ENCODE data around the gene SPATC1L. TPM values are rescaled to one million over a fixed set of nuclear protein-coding genes. Genes with fewer than 3 reads are reported as not detected.

SPATC1L gene
- total RNA-seq, 1 experiment from 2014 or later = 8.7 TPM

Other genes starting within 250 kb of the SPATC1L start
- 444 and 536 TPM in 2 replicates for gene COL6A1, start 202.7 kb downstream of the SPATC1L start, total RNA-seq (2014; rRNA removed; shearing (Covaris generic))
- 456 and 480 TPM in 2 replicates for gene COL6A2, start 86.3 kb downstream of the SPATC1L start, total RNA-seq (2014; rRNA removed; shearing (Covaris generic))
- gene FTCD, start 28.9 kb downstream of the SPATC1L start, total RNA-seq (2014; rRNA removed; shearing (Covaris generic)) = 0.34 TPM in 1 of 2 replicates, not detected in the other
- 21.8 and 25.3 TPM in 2 replicates for gene LSS, start 44.3 kb upstream of the SPATC1L start, total RNA-seq (2014; rRNA removed; shearing (Covaris generic))
- gene MCM3AP, start 101.2 kb upstream of the SPATC1L start, total RNA-seq (2014; rRNA removed; shearing (Covaris generic)) = 72.7 and 100.0 TPM in 2 replicates
- 21.4 and 25.8 TPM in 2 replicates for gene YBEY, start 101.9 kb upstream of the SPATC1L start, total RNA-seq (2014; rRNA removed; shearing (Covaris generic))
- gene C21orf58, start 139.4 kb upstream of the SPATC1L start, total RNA-seq (2014; rRNA removed; shearing (Covaris generic)) = 12.4 and 16.9 TPM in 2 replicates
- 20.4 and 32.0 TPM in 2 replicates for gene PCNT, start 139.7 kb upstream of the SPATC1L start, total RNA-seq (2014; rRNA removed; shearing (Covaris generic))